GF-D8 (cell line): Measurements from ENCODE around the gene TC2N.
"Not testable (repeated sequence)": the region's sequence is repeated elsewhere in the genome, so short reads cannot be mapped to it uniquely, and the experiment has no call there.

Experiments
- DNase-seq: peaks from one replicate; lab custom pipeline; 2025; lab: John Stamatoyannopoulos, UW

TC2N gene

GRCh38 chr14:91869556-91869955 lies 2.2 kb upstream of the TC2N start:
- DNase-seq = no peak

- DNase-seq = no peak
Measured at GRCh38 chr14:91866511-91867295, 633 bp downstream of the TC2N start.

GRCh38 chr14:91866061-91866460 lies 1.3 kb downstream of the TC2N start:
- no peak for DNase-seq

GRCh38 chr14:91862417-91862816 lies 4.9 kb downstream of the TC2N start:
- DNase-seq = no peak

GRCh38 chr14:91861091-91861490 lies 6.2 kb downstream of the TC2N start:
- DNase-seq = no peak

GRCh38 chr14:91860238-91860637 lies 7.1 kb downstream of the TC2N start:
- DNase-seq = no peak

- no peak for DNase-seq
Measured at GRCh38 chr14:91858536-91859275, 8.6 kb downstream of the TC2N start.

GRCh38 chr14:91857614-91858013 lies 9.7 kb downstream of the TC2N start:
- DNase-seq = no peak

GRCh38 chr14:91854327-91854934 lies 12.9 kb downstream of the TC2N start:
- no peak for DNase-seq

- DNase-seq = no peak
Measured at GRCh38 chr14:91851563-91851962, 15.8 kb downstream of the TC2N start.

- DNase-seq = no peak
Measured at GRCh38 chr14:91848504-91849001, 18.8 kb downstream of the TC2N start.

GRCh38 chr14:91847693-91848092 lies 19.6 kb downstream of the TC2N start:
- no peak for DNase-seq

GRCh38 chr14:91845652-91846051 lies 21.7 kb downstream of the TC2N start:
- no peak for DNase-seq

GRCh38 chr14:91845056-91845455 lies 22.3 kb downstream of the TC2N start:
- not testable (repeated sequence) for DNase-seq

- DNase-seq = no peak
Measured at GRCh38 chr14:91844029-91844428, 23.3 kb downstream of the TC2N start.

GRCh38 chr14:91843437-91843836 lies 23.9 kb downstream of the TC2N start:
- DNase-seq = no peak

GRCh38 chr14:91841065-91841464 lies 26.3 kb downstream of the TC2N start:
- DNase-seq = no peak

GRCh38 chr14:91839749-91840148 lies 27.6 kb downstream of the TC2N start:
- DNase-seq = no peak

- no peak for DNase-seq
Measured at GRCh38 chr14:91837076-91837475, 30.3 kb downstream of the TC2N start.

GRCh38 chr14:91835920-91836843 lies 31.2 kb downstream of the TC2N start:
- DNase-seq = no peak

- DNase-seq = no peak
Measured at GRCh38 chr14:91835197-91835919, 32.0 kb downstream of the TC2N start.
